GM21390 (cell line): ENCODE results near the gene DNAH11.
"Not testable (repeated sequence)": the region's sequence is repeated elsewhere in the genome, so short reads cannot be mapped to it uniquely, and the experiment has no call there.

Experiments used
- ATAC-seq: cut with Tn5 transposase; IDR thresholded peaks from one replicate; pipeline ENCODE4 v1.9.1; 2021; ENCODE audit not compliant: unreplicated experiment

Gene DNAH11

GRCh38 chr7:21617513-21617912 lies 74.7 kb downstream of the DNAH11 start:
- no peak for ATAC-seq

DNA sequence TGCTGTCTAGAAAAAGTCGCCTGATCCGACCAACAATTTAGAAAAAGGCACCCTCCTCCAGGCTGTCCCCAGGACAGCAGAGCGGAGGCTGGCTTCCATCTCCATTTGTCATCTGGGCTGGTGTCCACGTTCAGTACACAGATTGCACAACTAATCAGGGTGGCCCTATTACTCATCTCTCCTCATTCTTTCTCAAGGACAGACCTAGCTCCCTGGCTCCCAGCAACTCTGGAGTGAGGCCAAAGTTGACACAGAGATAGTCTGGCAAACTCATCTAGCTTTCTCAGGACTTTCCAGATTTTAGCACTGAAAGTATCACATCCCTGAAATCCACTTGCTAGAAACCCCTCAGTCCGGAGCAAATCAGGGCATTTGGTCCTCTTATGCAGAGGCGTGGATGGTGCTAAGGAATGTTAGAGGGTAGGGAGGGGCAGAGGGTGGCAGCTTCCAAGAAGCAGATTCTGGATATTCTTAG lies 75.1 kb downstream of the DNAH11 start:
- no peak for ATAC-seq

DNA sequence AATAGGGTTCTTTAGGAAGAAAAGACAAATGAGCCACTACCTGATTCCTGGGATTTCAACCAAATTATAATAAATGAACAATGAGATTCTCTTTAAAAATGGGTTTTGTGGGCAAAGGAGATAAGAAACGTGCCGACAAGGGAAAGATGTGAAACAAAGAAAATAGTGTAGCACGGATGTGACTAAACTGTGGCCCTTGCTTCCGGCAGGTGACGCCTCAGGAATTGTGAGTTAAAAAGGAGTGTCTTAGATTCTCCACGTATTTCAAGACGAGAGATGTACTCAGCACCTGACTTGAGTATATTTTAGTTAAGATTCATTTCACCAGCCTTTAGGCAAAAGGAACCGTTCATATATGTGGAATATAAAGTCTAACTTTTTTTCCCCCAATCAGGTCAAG lies 75.9 kb downstream of the DNAH11 start:
- no peak for ATAC-seq

DNA sequence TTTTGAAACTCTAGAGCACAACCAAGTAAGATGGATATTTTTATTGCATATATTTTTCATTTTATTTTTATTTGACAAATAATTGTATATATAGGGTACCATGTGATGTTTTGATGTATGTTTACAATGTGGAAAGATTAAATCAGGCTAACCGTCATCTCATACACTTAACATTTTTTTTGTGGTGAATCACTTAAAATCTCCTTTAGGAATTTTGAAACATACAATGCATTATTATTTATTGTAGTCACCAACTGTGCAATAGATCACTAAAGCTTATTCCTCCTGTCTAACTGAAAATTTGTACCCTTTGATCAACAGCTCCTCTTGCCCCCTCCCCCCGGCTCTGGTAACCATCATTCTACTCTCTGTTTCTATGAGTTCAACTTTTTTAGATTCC lies 77.2 kb downstream of the DNAH11 start:
- no peak for ATAC-seq

- ATAC-seq, result no peak
These were observed 81.5 kb downstream of the DNAH11 start for GRCh38 chr7:21624320-21624719.

- no peak for ATAC-seq
These were observed 93.9 kb downstream of the DNAH11 start for GRCh38 chr7:21636694-21637093.

DNA sequence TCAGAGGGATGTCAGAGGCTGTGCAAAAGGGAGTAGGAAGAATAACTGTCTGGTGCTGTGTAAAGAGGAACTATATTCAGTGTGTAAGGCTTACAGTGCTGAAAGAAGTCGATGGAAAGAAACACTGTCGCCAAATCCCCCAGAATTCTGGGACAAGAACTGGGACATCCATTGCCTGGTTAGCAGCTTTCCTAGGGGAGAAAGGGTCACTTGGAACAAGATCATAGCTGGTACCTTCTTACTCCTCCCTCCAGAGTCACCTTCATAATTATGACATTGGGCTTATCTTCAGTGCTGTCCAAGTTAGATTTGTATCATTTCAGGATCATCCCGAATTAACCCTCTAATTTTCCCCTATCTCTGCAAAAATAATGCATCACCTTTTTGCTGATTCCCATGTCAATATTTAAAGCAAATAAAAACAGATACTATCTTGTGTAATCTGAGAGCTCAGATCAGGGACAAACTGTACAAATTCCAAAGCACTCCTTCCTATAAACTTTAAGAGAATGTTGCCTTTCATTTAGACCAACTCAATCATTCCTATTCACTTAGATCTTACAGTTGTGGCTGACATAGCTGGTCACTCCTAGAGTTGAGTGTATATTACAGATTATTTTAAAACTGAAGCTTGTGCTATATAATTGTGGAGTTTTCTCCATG lies 96.5 kb downstream of the DNAH11 start:
- no peak for ATAC-seq

- ATAC-seq, result no peak
These were observed 97.3 kb downstream of the DNAH11 start for GRCh38 chr7:21640105-21640504.

DNA sequence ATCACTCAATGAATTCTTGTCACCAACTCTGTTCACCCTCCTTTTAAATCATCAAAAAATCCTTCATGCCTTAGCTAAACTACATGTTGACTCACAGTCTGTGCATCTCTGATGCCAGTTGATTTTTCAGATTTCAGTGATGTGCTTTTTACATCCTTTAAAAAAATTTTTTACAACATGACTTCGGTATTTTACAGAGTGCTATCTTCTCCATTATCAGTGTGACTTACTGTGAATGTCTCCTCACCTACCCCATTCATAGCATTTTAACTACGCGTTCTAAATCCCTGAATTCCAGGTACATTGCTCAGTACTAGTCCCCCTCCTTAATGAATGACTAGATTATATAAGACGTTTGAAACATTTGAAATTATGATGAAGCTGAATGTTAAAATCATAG lies 98.7 kb downstream of the DNAH11 start:
- no peak for ATAC-seq

DNA sequence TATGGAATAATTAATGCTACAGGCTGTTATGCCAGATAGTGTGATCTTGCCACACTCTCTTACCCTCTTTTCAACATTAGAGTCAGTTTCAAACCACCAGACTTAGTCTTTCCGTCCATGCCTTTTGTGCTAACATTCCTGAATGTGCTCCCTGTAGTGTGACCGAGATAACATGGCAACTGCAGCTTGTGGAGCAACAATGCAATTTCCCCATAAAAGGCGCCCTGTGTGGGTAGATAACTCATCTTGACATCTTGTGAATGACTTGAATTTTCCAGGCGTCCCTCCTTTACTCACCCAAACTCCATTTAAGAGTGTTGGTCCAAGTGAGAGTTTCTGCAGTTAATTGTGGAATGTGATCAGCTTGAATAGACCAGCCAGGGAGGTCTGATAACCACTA lies 99.6 kb downstream of the DNAH11 start:
- ATAC-seq, result no peak

GRCh38 chr7:21651697-21652096 lies 108.9 kb downstream of the DNAH11 start:
- ATAC-seq, result no peak

DNA sequence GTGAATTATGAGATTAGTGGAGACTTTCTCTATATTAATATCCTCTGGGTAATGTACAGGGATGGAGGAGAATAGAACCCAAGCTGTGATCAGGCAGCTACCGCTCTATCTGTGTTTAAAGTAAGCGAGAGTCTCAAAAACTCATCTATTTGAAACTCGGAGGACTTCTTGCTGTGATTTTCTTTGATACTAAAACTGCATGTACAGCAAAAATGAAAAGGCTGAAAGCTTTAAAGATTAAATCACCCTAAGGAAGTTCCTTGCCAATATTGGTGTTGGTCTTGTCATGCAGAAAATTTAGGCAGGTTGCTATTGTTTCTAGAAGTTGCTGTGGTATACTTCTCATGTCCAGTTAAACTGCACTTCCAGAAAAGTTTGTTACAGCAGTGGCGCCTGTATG lies 110.8 kb downstream of the DNAH11 start:
- no peak for ATAC-seq

DNA sequence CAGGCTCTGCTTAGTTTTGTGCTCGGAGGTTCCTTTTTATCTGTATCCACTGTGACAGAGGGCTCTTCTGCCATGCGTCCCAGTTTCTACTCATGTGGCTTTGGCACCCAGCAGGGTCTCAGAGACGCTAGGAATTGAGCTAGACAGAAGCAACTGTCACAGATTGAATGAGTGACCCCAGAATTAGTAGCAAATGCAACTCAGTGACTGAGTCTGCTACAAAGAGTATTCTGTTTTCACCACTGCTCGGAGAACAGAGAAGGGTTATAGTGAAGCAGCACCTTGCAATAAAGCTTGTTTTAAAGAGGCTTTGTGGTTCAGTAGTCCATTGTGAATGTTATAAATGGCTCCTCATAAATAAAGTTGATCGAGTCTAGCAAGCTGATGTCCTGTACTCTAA lies 113.2 kb downstream of the DNAH11 start:
- ATAC-seq, result no peak

- no peak for ATAC-seq
These were observed 114.0 kb downstream of the DNAH11 start for GRCh38 chr7:21656796-21657195.

DNA sequence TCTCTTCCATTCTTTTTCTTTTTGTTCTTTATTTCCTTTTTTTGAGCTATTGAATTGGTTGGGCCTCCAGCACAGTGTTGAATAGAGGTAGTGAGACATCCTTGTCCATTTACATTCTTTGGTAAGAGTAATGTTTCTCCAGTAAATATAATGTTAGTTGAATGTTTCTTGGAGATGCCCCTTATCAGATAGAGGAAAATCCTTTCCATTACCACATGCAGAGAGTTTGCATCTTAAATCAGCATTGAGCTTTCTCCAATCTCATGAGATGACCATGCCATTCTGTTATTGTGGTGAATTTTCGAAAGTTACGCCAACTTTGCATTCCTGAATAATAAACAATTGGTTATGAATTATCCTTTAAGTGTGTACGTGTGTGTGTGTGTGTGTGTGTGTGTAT lies 127.7 kb downstream of the DNAH11 start:
- ATAC-seq, result no peak

GRCh38 chr7:21671859-21672258 lies 129.0 kb downstream of the DNAH11 start:
- peak; percentile 89 for ATAC-seq

DNA sequence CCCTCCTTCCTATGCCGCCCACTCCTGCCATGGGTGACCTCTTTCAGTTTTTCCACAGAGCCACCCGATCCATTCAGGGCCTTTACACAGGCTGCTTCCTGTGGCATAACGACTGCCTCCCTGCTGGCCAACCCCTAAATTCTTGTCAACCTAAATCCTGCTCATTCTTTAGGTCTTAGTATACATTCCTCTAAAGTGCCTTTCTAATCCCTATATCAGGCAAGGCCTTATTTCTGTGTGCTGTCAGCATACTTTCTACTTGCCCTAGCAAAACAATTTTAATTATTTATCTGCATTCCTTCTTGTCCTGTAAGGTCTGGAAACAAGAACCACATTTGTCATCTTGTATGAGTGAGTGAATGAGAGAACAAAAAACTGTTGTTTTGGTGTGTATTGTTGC lies 132.4 kb downstream of the DNAH11 start:
- ATAC-seq, result no peak

GRCh38 chr7:21690705-21691104 lies 147.9 kb downstream of the DNAH11 start:
- no peak for ATAC-seq

GRCh38 chr7:21691146-21691545 lies 148.3 kb downstream of the DNAH11 start:
- not testable (repeated sequence) for ATAC-seq

DNA sequence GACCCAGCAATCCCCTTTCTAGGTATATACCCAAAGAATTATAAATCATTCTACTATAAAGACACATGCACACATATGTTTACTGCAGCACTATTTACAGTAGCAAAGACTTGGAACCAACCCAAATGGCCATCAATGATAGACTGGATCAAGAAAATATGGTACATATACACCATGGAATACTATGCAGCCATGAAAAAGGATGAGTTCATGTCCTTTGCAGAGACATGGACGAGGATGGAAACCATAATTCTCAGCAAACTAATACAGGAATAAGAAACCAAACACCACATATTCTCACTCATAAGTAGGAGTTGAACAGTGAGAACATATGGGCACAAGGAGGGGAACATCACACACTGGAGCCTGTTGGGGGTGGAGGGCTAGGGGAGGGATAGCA lies 157.7 kb downstream of the DNAH11 start:
- not testable (repeated sequence) for ATAC-seq

- no peak for ATAC-seq
These were observed 159.5 kb downstream of the DNAH11 start for GRCh38 chr7:21702303-21702702.

GRCh38 chr7:21704359-21704758 lies 161.5 kb downstream of the DNAH11 start:
- no peak for ATAC-seq

GRCh38 chr7:21706131-21706530 lies 163.3 kb downstream of the DNAH11 start:
- no peak for ATAC-seq
